ENCODE measurements around the gene VPS52. TPM values are rescaled to one million over a fixed set of nuclear protein-coding genes. Genes with fewer than 3 reads are reported as not detected.

Gene VPS52
- total and polyA plus RNA-seq, 9 of the 15 experiments (the other 6 are each of a cell fraction or from before 2014, with no cell fraction given), result 24.4 to 103 (median 40.2) TPM

GRCh38 chr6:33248932-33249731, 22.5 kb downstream of the VPS52 start (continued):
- peak; percentile 12; the same call in 1 of the 2 replicates for TF ChIP-seq USF2 (CRISPR knock-in tag; IDR thresholded peaks at IDR 0.05)
- TF ChIP-seq SRSF1 (IDR thresholded peaks at IDR 0.05; ENCODE audit: low read depth, low read length), result no peak
- peak; percentile 21; the same call in 1 of the 2 replicates for TF ChIP-seq SMARCE1 (IDR thresholded peaks at IDR 0.05)
- peak; percentile 89 for TF ChIP-seq RBFOX2 (IDR thresholded peaks at IDR 0.05; ENCODE audit: low read depth, low read length)
- TF ChIP-seq ARHGAP35 (IDR thresholded peaks at IDR 0.05; ENCODE audit: partially characterized antibody), result no peak
- TF ChIP-seq AFF1 (IDR thresholded peaks at IDR 0.05; ENCODE audit: low read depth in 1 of 2, partially characterized antibody in 2 of 2), result no peak
- peak; percentile 77 for TF ChIP-seq PHF20 (IDR thresholded peaks at IDR 0.05; ENCODE audit: partially characterized antibody)
- TF ChIP-seq SNRNP70 (optimal IDR thresholded peaks at IDR 0.05; ENCODE audit: low read depth, low read length), result no peak
- no peak; the same call in 1 of the 2 replicates for TF ChIP-seq ZBTB7A (IDR thresholded peaks at IDR 0.05; ENCODE audit: borderline replicate concordance, control insufficient read depth, low read depth, low read length)
- no peak; the same call in 1 of the 2 replicates for TF ChIP-seq NR2C2 (CRISPR knock-in tag; IDR thresholded peaks at IDR 0.05)
- TF ChIP-seq NR2C2 (tag; IDR thresholded peaks at IDR 0.05), result peak; percentile 77
- TF ChIP-seq HSF4 (CRISPR knock-in tag; IDR thresholded peaks at IDR 0.05; ENCODE audit: borderline replicate concordance), result no peak
- TF ChIP-seq FOXA3 (CRISPR knock-in tag; conservative IDR thresholded peaks at IDR 0.05 in 1 of 2, IDR thresholded peaks at IDR 0.05 in 1 of 2), result peak in 1 of 2 experiments; percentile 58; a peak in 2 of 4 replicates
- peak; percentile 11; the same call in 1 of the 2 replicates for TF ChIP-seq THAP7 (CRISPR knock-in tag; IDR thresholded peaks at IDR 0.05)
- peak; percentile 91 for TF ChIP-seq SUPT5H (IDR thresholded peaks at IDR 0.05)
- TF ChIP-seq GATA2 (CRISPR knock-in tag; IDR thresholded peaks at IDR 0.05), result no peak
- TF ChIP-seq HIVEP1 (CRISPR knock-in tag; IDR thresholded peaks at IDR 0.05), result no peak
- peak; percentile 97 for TF ChIP-seq NFE2 (IDR thresholded peaks at IDR 0.05; ENCODE audit: low read depth)
- peak; percentile 69; the same call in 1 of the 2 replicates for TF ChIP-seq HDAC8 (tag; IDR thresholded peaks at IDR 0.05)
- TF ChIP-seq ZNF146 (CRISPR knock-in tag; IDR thresholded peaks at IDR 0.05; ENCODE audit: unreplicated experiment), result no peak
- TF ChIP-seq TAF7 (tag; IDR thresholded peaks at IDR 0.05), result peak; percentile 75
- TF ChIP-seq ZC3H11A (IDR thresholded peaks at IDR 0.05; ENCODE audit: low read depth, low read length), result no peak
- TF ChIP-seq FOS (IDR thresholded peaks at IDR 0.05; ENCODE audit: extremely low read depth, insufficient read length), result peak; percentile 73
- TF ChIP-seq ETS2 (tag; IDR thresholded peaks at IDR 0.05; ENCODE audit: borderline replicate concordance, poor library complexity, severe bottlenecking), result no peak
